Urothelium cell line (cell line): ENCODE data around the gene SP8.

Experiments
- DNase-seq: peaks from one replicate; pipeline ENCODE4 v3.0.0; 2011; ENCODE audit warnings: low spot score, mixed read lengths
- FAIRE-seq: peaks from 2 replicates; lab custom pipeline; 2011; peaks lifted over from hg19 to GRCh38; lab: Jason Lieb, UNC

The SP8 gene

DNA sequence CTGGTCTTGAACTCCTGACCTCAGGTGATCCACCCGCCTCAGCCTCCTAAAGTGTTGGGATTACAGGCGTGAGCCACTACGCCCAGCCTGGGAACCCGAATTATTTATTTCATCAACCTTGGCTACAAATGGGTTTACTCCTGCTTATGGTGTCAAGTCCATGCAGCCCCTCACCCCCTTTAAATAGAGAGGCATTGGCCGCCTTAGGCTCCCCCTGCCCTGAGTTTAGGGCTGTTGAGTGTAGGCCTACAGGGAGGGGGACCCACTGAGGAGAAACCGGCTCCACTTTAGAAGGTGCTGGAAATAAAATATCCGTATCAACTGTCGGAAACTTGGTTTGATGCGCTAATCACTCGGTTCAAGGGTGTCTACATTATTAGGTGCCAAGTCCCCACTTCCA lies 8.7 kb upstream of the SP8 start:
- DNase-seq (no peak), FAIRE-seq (no peak)

DNA sequence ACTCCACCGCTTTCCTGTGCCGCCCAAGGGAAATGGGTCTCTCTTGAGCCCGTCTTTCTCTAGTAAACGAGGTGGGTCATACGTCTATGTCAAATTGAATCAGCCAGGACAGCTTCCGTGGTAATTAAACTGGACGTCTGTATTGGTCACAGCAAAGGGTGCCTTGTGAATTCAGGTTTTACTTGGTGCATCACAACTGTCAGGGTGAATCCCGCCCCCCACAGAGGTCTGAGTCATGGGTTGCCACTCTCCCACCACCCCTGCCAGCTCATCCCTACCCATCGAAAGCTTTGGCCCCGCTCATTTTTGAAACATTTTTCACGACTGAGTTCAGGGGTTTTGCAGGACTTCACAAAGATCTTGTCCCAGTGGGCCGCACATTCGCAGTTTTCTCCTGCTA lies 8.0 kb upstream of the SP8 start:
- DNase-seq (no peak), FAIRE-seq (no peak)

DNA sequence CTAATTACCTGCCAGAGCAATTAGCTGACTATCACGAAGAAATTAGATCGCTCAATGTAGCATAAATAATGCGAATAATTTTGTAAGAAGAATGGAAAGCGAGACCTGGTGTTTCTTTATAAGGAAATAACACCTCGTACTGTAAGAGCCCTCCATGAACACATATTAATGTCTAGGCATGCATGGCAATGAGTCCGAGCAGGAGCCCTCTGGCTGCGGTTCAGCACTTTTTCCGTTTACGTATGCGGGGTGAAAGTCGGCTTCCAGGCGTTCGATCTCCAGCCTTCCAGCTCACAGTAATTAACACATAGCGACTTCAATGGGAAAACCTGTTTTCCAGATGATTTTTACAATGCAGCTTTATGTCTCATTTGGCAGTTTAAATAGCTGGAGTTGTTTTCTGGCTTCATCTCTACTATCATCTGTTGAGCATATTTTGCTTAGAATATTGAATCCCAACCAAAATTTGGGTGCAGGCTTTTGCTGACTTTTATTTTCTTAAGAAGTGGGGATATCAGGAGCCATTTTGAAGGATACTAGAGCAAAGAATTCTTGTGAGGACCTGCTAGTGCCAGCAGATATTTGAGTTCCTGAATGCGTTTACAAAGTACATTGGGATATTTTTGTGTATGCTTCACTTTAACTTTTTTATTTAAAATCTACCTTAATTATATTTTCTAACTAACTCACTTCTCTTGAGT lies 7.2 kb upstream of the SP8 start:
- DNase-seq (no peak), FAIRE-seq (no peak)

DNA sequence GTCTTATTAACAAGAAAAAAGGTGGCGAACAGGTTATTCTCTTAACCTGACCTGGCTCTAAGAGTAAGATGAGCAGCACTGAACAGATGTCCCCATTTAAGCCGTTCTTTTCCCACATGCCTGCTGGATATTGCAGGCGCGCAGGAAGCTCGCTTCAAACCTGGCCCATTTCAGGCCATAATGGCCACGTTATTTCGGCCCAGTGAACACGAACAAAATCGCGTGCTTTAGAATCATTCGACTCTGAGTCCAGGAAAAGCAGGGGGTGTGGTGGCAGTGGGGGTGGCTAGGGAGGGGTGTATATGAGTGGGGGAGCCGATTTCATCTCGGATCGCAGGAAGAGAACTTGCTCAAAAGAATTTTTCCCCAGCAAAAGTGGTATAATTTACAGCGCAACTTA lies 6.6 kb upstream of the SP8 start:
- FAIRE-seq = no peak
- DNase-seq = no peak

DNA sequence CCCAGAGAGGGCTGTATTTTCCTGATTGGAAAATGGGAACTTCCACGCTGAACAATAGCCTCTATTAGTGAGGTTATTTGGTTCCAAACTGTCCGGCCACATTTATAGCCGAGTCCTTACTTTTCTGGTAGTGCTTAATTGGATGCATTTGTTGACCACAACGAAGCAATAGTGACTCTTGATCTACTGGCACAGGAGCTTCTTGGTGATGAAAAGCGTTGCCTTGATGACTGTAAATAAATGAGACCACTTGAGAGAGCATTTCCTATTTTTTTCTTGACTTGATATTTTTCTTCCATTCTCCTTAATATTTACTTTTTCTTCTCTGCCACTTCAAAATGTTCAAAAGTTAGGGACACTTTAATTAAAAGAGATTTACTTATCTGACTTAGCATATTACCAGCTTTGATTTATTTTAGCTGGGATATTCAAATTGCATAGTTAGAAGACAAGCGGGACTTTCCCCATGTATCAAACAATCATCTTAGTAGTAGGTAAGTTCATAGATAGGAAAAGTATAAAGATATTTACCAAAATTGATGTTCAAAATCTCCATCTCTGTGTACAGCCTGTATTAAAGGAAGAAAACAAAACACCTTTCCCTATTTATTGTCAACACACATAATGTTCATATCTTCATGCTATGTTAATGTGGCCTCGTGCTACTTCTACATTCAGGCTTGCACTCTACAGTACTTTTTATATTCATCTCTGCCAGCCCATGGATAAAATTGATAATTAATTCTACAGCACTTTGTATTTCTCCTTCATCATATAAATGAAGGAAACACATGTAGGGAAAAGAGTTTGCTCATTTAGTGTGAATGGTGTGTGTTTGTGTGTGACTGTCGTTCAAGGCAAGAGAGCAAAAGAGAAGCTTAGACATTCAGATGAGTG lies 5.1 kb upstream of the SP8 start:
- DNase-seq = no peak
- FAIRE-seq = no peak

DNA sequence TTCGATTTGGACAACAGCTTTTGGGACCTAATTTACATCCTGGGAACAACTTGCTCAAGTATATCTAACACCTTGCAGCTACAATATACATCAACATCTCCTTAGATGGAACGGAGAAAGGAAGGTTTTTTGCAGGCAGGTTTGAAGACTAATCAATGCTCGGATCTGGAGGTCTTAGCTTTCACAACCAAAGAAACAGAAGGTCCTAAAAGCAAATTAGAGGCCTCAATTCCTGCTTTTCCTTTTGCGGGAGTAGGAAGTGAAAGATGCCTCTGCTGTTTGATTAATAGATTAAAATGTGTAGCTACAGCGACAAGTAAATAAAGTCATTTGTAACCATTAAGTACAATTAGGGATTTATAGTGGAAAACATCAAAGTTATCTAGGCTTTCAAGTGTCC lies 3.7 kb upstream of the SP8 start:
- DNase-seq (no peak), FAIRE-seq (no peak)

DNA sequence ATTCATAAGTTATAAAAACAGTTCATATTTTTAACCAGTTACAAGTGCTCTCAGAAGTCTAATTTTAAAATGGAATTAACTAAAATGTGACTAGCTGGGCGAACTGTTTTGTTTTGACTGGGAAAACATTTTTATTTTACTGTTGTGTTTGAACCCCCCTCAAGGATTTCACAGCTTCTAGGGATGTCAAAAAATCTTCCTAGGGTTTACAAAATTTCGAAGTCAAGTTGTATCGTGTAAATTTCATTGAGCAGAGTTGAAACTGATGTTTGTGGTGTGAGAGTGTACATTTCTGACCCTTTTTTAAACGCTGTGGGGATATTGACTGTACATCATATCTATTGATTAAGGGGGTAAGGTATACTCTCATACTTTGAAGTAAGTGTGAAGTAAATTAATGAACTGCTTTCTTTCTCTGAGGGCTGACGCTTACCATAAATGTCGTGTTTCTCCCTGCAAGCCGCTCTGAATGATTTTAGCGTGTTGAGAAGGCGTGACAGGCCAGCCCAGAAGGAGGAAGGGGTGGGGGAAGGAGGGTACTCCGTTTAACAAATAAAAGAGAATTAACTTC lies 1.8 kb upstream of the SP8 start:
- FAIRE-seq = no peak

DNA sequence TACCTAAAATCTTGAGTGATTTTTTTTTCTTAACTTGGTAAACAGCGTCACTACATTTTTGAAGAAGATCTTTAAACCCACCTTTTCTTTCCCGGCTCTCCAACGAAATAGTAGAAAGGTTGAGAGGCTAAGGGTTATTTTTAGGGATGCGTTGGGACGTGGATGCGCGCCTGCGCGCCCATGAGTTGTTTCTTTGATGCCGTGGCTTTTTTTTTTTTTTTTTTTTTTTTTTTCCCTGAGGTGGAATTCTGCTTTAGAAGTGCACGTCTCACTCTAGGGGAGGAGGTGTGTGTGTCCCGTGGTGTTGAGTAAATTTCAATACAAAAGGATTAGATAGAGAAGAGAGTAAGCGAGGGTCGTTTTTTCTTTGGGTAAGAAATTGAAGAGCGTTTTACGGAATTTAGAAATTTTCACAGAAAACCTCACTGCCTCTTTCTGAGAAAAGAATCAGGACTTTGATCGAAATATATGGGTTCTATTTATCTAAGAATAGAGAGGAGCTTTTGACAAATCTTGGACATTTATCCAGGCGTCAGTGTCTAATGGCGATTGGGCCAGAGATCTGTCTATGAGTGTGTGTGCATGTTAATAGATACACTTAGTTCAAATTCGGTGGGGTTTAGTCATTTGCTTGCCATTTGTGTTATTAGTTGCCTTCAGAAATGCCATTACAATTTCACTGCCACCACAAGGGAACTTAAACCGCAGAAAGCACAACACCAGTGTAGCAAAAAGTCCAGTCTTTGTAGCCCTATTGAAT lies 1.2 kb upstream of the SP8 start:
- FAIRE-seq = no peak
- DNase-seq = peak; percentile 32

More for the DNA sequence above, 1.8 kb upstream of the SP8 start:
- DNase-seq = no peak

DNA sequence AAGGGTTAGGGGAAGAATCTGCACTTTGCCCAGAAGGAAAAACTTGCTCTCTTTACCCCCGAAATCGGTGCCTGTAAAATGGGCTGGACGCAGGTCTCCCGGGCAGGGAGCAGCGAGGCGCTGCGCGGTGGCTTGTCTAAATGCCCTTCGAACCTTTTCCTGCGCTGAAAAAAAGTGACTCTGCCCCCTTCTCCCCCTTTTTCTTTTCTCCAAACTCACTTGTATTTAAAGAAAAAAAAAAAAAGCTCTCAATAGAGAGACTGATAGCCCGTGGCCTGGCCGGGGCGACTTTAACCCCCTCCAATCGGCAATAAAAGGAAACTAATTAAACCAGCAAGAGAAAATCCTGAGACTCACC lies 286 bp downstream of the SP8 start:
- DNase-seq (peak; percentile 24), FAIRE-seq (no peak)

DNA sequence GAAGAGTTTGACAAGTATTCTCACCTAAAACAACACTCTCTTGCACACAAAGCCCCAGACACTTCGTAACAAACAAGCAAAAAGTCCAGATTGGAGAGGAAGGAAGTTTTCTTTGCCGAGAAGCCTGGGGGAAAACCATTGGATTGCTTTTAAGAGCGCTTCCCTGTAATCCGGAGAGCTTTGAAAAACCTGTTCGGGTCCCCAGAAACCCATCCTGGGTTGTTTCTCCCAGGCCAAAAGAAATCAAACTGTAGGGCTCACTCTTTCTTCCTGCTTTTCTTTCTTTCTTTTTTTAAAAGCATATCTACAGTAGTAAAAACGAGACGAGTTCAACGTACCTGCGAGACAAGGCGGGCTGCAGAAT lies 655 bp downstream of the SP8 start:
- FAIRE-seq = no peak
- DNase-seq = no peak

DNA sequence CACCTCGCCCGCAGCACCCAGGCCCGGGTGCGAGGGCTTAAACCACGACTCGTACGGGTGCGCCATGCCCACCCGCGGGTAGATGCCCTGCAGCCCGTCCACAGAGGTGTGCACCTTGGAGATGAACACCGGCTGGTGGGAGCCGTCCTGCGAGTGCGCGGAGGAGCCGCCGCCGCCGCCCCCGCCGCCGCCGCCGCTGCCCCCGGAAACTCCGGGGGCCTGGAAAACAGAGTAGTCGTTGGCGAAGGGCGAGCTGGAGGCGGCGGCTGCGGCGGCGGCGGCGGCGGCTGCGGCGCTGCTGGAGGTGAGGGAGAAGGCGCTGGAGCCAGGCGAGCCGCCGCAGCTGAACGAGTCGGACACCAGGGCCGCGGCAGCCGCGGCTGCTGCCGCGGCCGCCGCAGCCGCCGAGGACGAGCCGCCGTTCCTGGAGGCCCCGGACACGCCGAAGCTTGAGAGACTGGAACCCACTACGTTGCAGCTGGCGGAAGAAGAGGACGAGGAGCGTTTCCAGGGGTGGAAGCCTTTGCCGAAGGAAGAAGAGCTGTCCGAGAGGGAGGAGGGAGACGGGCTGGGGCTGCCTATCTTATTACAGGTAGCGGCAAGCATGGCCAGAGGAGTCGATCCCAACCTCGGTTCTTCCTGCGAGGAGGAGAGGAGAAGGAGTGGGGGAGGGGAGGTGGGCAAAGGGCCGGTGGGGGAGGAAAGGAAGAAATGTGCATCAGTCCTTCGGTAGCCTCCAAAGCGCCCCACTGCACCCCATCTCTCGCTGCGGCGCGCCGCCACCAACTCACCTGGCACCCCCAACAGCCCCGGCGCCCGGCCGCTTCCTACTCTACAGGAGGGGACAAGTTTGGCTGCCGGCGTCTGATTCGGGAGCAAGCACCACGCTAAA lies 1.3 kb downstream of the SP8 start:
- FAIRE-seq = no peak

DNA sequence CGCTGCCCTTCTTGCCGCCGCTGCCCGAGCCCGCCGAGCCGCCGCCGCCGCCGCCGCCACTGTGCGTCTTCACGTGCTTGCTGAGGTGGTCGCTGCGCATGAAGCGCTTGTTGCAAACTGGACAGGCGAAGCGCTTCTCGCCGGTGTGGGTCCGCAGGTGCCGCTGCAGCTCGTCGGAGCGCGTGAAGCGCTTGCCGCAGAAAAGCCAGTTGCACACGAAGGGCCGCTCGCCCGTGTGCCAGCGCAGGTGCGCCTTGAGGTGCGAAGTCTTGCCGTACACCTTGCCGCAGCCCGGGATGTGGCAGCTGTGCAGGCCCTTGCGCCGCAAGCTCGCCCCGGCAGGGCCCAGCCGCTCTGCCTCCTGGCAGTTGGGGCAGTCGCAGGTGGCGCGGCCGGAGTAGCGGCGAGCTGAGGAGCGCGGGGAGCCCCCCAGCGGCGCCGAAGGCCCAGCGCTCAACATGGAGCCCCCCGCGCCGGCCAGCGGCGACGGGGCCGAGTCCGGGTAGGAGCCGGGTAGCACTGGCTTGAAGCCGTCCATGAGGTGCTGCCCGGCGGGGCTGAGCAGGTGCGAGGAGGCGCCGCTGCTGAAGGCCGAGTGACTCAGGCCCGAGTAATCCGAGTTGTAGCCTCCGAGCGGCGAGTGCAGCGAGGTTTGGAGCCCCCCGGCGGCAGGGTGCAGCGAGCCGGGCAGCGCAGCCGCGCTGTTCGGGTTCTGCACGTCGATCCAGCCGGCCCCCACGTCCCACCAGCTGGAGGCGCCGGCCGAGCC lies 2.1 kb downstream of the SP8 start:
- DNase-seq = peak; percentile 86
- FAIRE-seq = no peak

More for the DNA sequence above, 1.3 kb downstream of the SP8 start:
- DNase-seq = peak; percentile 32

DNA sequence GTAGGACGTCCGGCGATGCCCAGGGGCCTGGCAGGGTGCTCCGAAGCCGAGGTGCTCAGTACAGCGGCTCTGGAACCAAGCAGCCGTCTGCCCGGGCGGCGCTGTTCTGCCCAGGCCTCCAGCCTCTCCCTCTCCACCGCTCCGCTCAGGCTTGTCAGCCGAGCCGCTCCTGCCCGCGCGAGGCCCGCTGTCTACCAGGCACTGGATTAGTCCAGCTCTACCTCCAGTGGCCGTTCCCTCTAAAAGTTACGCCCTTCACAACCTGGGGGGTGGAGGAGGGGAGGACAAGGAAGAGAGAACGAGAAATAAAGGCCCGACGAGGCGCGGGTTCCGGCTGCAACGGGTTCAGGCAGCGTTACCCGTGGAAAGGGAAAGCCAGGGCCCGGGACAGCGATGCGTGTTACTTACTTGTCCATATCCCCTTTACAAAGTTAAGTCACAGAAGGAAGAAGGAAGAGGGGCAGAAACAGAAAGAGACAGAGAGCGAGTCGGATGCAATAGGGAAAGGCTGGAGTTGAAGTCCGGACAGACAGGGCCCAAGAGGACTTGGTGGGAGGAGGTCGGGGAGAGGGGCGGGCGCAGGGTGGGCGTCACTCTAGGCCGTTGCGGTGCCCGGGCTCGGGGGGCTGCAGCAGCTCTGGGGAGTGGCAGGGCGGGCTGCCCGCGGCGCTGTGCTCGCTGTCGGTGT lies 2.8 kb downstream of the SP8 start:
- DNase-seq = no peak
- no peak for FAIRE-seq

DNA sequence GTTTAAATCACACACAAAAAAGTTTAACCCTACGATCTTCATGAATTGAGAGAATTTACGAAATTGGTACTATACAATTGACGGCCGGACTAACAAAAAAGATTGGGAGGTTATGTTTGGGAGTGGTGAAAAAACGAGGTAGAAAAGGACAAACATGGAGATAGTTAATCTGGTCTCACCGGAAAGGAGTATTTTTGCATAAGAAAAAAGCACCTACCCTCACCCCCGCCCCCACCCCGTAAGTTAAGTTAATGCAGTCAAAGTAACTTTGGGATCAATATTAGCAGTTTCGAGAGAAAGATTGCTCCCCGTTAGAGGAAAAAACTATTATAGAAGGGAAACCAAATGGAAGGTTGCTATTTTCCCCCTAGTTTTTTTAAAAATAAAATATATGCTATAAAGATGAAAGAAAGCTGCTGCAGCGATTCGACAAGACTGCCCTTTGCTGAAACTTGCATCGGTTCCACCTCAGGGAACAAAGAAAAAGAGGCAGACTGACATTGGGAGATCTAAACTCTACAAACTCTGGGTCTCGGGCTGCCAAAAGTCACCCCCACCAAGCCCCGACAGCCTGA lies 3.5 kb downstream of the SP8 start:
- DNase-seq (no peak), FAIRE-seq (no peak)

DNA sequence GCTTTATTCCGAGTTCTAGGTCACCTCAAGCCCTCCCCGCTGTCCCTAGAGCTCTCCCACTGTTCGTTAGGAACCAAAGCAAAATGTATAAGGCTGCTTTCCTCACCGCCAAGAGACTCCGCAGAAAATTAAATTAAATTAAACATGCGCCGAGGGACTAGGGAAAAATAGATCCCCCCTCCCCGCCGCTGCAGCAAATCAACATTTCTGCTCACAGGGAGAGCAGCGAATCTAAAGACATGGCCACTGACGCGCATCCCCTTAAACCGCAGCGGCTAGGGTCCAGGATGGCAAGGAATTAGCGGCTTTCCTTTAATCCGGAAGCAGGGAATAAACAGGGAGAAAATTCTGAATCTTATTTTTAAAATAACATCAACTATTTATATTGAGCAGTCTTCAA lies 7.6 kb downstream of the SP8 start:
- no peak for FAIRE-seq

DNA sequence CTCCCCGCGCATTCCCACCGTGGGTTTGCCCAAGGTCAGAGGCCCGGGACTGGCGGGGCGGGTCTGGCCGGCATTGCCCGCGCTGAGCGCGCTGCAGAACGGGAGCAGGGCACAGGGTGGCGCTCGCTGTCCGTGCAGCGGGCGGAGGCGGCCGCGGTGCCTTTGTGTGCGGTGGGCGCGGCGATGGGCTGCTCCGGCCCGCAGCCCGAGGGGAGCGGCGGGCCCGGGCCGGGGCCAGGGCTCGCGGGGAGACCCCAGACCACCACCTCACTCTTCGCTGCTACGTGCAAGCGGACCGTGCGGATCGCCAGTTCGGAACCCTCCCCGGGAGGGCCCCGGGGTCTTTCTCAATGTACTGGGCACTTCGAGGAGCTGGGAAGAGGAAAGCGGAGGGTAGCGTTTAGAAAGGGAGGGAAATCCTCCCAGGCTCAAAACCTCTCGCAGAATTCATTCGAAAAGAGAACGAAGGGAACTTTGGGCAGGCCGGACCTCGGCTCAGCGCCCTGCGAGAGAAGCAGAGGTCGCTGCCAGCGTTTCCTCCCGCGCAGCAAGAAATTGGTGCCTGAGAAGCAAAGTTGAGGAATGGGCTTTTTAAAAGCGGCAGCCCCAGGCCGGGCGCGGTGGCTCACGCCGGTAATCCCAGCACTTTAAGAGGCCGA lies 8.5 kb downstream of the SP8 start:
- DNase-seq (peak; percentile 37), FAIRE-seq (no peak)

More for the DNA sequence above, 7.6 kb downstream of the SP8 start:
- DNase-seq = no peak

DNA sequence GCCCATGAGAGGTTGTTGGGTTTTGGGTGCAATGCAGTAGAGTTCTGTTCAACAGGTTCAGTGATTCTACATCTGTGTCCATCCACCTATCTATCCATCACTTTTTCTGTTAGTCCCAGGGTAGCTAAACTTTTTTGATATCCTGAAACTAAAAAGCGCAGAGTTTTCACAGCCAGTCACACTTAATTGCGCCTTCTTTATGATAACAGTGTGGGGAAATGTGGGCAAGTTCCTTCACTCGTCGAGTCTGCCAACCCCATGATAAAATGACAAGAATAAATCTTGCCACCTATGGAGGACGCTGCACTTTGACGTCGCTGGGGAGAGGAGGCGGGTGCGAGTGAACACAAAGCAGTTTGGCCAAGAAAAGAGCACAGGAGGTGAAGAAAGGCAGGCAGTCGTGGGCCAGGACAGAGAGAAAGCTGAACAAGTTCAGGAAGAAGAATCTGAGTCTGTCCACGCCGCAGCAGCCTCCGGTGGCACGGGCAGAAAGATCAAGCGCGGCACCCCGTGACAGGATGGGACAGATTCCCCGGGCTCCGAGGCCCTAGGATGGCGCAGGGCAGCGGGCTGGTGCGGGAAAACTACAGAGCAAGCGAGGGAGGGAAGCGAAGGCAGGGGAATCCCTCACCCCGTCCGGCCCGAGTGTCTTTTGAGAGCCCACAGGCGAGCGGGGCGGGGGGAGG lies 9.2 kb downstream of the SP8 start:
- FAIRE-seq = peak; percentile 20

DNA sequence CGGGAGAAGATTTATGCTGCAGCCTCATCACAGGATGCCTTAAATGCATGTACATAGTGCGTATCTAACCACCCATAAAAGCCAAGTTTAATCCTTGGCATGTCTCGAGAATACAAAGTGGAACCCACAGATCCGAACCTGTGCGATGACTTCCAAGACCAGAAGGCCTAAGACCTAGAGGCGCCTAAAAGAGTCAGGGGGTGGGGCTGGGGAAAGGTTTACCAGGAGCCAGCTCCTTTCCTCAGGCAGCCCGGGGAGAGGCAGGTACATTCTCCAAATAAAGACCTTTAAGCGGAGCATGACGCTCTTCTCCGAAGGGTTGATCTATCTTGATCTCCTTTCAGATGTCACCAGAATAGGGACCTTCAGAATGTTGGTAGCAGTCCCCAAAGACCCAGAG lies 9.7 kb downstream of the SP8 start:
- FAIRE-seq = no peak
- DNase-seq = no peak

More for the DNA sequence above, 9.2 kb downstream of the SP8 start:
- DNase-seq = peak; percentile 14
